Thyroid gland (tissue), 4 donors: ENCODE data around the gene CASP2.

Experiments used
- CTCF ChIP-seq, 6 experiments: fragments of 200-600 bp in 3 of 6; fragments of 450-650 bp in 3 of 6; sonication (generic) in 3 of 6; IDR thresholded peaks; one replicate each; pipeline ENCODE4 v1.5.1; 2016 to 2019; ENCODE audit warnings: antibody characterized with exemption in 6 of 6, mild to moderate bottlenecking in 2 of 6, inconsistent platforms in 1 of 6, moderate library complexity in 1 of 6
- POLR2A ChIP-seq, 2 donors: fragments of 450-650 bp; IDR thresholded peaks; one replicate each; pipeline ENCODE4 v1.6.1; 2017; ENCODE audit warnings: antibody characterized with exemption in 2 of 2, mild to moderate bottlenecking in 2 of 2, moderate library complexity in 1 of 2

- TF ChIP-seq CTCF (IDR thresholded peaks at IDR 0.05) (no peak), POLR2A (IDR thresholded peaks at IDR 0.05) (no peak)
Observed at GRCh38 chr7:143265017-143265693, 23.0 kb upstream of the CASP2 start.
